ENCODE results near the gene TCF7L2.

Gene TCF7L2

DNA sequence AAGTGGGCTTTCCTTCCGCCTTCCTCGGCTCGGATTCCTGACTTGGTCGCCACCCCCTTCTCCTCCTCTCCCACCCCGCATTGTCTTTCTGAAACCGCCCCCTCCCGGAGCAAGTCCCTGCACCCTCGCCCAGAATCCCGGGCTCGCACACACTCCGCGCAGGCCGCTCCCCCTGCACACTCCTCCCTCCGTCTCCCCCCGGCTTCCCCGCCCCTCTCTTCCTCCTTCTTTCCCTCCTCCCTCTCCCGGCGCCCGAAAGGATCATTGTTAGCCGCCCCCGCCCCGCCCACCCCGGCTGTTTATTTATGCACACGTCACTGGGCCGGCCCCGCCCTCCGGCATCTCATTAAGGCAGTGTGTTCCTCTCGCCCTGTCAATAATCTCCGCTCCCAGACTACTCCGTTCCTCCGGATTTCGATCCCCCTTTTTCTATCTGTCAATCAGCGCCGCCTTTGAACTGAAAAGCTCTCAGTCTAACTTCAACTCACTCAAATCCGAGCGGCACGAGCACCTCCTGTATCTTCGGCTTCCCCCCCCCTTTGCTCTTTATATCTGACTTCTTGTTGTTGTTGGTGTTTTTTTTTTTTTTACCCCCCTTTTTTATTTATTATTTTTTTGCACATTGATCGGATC, at the start of gene TCF7L2:
TSS of gene TCF7L2 (plus strand) at position 373 of the 633 bp plus-strand sequence. CDS start 510 bp downstream, outside the sequence.
- intact Hi-C loops (cut with DNase I), result loop anchor here (2.0 to 10.0 kb wide), 3 partner anchors 109 to 225 kb away; no protein-coding TSS in a partner anchor
- DNase-seq, result peak; percentile 80 to 97 (median 88)

DNA sequence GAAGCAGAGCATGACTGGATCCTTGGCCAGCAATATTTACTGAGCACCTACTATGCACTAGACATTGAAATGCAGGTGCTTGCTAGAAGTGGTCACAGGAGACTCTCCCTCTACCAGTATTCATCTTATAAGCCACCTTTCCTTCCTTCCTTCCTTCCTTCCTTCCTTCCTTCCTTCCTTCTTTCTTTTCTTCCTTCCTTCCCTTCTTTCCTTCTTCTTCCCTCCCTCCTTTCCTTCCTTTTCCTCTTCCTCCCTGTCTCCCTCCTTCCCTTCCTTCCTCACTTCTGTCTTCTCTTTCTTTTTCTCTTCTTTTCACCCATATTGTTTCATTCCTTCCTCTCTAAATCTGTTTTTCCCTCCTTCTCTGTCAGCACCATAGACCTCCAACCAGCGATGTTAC, 47.3 kb upstream of the TCF7L2 start:
- DNase-seq, result no peak
- intact Hi-C loops (cut with DNase I), result no loop called here

DNA sequence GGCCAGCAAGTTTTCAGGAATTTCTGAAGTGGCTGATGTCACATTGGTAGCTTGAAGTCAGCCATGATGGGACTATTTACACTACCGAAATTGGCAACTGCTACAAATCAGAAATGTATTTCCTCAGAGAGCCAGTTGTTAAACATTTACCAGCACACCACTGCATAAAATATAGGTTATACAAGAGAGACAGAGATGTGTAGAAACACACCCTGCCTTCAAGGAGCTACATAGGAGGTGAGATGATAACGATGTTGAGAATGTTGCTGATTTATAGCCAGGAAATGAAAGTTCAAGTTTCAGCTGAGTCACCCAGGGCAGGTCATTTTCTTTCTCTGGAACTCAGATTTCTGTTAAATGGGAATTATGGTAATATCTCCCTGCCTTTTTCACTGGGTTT, 46.0 kb upstream of the TCF7L2 start:
- DNase-seq, result no peak
- intact Hi-C loops (cut with DNase I), result no loop called here

DNA sequence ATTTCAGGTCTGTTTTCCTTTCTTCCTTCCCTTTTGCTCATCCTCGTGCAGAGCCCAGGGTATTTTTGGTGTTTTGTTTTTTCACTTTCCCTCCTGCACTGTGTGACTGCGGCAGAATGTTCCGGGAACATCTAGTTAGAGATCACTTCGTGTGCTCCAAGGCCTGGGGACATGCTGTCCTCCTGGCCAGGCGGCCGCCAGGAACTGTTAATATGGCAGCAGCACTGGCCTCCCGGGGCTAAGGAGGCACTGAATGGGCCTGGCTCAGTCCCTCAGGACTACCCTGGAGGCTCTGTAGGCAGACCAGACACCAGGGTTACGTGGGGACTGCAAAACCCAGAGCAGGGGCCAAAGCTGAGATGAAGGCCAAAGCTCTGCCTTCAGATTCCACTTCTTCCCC, 43.1 kb upstream of the TCF7L2 start:
- DNase-seq, result no peak
- intact Hi-C loops (cut with DNase I), result no loop called here

DNA sequence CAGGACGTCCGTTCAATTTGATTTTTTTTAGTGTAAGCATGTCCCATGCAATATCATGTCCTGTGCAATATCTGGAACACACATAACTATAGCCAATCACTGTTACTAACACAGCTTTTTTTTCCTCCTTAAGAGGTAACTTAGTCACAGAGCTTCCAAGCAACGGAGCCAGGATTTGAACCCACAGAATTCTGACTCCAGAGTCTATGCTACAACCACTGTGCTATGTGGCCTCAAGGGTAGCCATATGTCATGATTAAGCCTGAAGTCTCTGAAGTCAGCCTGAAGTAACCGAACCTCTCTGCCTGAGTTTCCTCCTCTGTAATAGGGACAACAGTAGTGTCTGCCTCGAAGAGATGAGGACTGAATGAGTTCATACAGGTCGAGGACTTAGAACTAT, 42.2 kb upstream of the TCF7L2 start:
- DNase-seq, result no peak
- intact Hi-C loops (cut with DNase I), result no loop called here

DNA sequence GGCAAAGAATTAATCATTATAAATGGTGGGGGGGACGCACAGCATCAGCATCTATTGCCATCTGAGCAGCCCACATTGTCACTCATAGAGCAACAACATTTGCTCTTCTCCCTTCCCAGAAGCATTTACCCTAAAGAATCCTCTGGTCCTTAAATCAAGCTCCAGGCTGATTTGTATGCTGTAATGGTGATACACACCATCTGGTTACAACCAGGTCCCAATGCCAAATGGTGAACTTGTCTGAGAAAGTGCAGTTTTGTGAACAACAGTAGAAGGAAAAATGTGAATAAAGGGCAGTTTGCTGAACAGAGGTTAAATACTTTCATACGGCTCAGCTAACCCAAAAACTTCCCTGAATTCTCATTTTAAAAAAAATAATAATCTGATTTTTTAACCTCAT, 38.8 kb upstream of the TCF7L2 start:
- DNase-seq, result no peak
- intact Hi-C loops (cut with DNase I), result no loop called here

DNA sequence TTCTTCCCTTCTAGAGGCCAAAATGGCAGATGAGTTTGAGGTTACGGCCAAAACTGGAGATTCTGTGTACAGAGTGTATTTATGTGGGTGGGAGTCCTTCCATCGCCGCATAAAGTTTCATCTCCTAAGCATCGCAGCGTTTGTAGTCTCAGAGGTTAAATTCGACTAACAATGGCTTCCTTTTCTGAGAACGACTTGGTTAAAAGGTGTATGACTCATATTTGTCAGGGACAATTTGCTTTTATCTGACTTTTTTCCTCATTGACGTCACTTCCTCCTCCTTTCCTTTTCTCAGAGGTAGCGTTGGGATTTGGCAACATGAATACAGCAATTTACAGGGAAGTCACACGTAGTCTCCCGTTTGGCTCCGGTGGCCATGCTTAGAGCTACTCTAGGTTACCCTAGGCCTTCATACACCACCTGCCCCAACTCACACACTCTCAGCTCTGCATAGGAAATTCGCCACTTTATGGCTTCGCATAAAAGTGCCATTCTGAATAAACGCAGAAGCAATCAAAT, 37.6 kb upstream of the TCF7L2 start:
- intact Hi-C loops (cut with DNase I), result no loop called here
- DNase-seq, result no peak

DNA sequence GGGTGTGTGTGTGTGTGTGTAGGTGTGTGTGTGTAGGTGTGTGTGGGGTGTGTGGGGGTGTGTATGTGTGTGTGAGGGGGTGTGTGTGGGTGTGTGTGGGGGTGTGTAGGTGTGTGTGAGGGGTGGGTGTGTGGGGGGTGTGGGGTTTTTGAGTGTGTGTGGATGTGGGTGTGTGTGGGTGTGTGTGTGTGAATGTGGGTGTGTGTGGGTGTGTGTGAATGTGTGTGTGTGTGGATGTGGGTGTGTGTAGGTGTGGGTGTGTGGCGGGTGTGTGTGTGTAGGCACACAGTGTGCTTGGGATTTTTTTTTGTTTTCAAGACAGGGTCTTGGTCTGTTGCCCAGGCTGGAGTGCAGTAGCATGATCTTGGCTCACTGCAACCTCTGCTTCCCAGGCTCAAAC, 36.8 kb upstream of the TCF7L2 start:
- intact Hi-C loops (cut with DNase I), result no loop called here
- DNase-seq, result no peak

DNA sequence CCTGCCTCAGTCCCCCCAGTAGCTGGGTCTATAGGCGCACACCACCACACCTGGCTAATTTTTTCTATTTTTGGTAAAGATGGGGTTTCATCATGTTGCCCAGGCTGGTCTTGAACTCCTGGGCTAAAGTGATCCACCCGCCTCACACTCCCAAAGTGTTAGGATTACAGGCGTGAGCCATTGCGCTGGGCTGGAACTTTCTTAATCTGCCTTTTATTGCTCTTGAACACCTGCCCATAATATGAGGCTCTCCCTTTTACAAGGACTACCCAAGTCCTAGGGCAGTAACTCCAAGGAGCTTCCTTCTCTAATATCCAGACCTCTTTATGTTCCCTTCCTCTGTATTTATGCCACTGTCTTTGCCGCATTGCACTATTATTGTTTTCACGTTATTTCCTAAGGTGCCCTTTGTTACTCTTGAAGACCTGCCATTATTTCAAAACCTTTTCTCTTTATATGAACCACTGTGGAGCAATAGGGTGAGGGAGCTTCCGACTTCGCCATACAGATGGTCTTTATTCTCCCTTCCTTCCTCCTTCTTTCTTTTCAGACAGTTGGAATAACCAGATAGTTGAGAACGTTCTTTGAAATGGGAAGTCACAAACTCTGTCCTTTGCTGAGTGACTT, 36.3 kb upstream of the TCF7L2 start:
- intact Hi-C loops (cut with DNase I), result no loop called here
- DNase-seq, result no peak

DNA sequence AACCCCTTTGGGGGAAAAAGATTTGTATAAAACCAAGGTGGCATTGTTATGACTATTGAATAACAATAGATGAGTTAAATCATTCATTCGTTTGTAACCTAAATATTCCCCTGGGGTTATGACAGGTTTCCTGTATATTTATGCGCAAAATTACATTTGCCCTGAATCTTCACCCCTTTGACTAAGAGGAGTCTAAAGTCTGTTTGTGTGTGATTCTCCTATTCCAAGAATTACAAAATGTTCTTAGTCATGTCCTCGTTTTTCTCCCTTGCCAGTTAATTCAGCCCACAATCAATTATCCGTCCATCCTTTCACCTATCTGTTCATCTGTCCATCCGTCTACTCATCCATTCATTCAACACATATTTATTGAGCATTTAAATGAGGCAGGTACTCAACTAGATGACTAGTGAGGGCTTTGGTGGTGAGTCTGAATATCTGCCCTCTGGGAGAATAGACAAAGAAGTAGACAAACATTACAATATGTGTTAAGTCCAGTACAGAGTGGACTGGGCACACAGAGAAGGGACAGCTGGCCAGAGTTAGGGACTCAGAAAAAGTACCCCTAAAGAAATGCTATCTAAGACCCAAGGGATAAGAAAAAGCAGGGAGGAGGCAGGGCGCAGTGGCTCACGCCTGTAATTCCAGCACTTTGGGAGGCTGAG, 35.6 kb upstream of the TCF7L2 start:
- intact Hi-C loops (cut with DNase I), result no loop called here
- no peak for DNase-seq

DNA sequence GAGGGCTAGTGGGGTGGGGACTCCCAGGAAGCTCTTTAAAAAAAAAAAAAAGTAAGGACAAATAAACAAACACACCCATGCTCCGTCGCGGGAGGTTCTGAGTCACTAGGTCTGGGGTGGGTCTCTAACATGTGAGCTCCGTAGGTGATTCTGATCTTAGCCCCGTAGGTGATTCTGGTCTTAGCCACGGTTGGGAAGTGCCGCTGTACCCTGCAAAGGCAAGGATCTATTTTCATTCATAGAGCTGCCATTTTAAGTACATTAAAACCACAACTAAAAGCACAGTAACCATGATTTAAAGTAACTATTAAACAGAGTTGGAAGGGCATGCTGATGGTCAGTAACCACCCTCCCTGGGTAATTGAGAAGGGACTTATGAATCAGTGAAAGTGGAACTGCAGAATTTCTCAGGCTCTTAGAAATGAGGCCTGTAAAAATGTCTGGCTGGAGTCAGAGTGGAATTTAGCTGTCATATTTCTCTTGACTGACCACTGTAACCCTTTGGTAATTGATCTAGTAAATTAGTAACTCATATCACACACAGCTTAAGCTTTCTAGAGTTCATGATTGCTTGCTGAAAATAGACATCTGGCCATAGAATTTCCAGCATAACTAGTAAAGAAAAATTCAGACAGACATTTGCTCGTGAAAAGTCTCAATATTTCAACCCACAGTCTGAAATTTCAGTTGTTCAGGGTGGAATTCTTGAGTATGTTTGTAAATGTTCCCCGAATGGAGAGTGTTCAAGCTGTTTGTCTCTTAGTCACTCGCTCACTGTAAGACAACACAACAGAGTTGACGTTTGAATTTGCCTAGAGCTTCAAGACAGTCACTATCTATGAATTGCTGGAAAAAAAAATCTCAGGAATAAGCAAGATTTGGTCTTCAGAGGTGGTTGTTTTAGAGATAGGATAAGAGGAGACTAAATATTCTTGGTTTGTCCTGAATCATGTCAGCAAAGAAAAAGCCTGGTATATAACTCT, 34.2 kb upstream of the TCF7L2 start:
- DNase-seq, result no peak
- intact Hi-C loops (cut with DNase I), result no loop called here

DNA sequence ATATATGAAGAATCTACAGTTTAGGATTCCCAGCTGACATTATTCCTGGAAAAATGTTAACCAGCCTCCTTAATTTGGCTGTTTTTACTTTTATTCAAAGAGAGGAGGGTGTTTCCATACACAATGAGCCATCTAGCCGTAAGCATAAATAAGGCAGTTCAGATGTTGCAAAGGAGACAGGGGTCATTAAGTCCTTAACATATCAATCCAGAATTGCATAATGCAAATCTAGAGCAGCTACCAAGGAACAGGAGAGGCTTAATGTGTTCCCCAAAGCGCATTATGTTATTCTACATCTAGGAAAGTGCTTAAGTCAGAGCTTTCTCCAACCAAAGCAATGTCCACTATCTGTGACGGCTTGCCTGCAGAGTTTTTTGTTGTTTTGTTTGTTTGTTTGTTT, 32.4 kb upstream of the TCF7L2 start:
- intact Hi-C loops (cut with DNase I), result no loop called here
- no peak for DNase-seq

DNA sequence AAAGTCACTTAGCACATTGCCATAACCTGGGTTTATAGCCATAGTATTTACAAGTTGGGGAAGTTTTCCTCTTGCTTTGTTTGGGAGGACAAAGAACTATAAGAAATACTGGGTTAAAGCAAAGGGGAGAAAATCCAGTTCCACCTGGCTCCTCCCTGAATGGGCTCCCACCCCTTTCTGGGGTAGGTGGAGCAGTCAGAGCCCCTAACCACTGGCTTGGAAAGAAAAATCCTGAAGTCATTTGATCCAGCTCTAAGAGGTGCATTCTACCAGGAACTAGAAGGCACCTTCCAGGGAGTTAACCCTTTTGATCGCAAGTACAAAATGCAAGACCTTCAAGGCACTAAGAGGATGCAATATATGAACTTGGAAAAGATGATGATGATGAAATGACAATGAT, 31.3 kb upstream of the TCF7L2 start:
- no peak for DNase-seq

DNA sequence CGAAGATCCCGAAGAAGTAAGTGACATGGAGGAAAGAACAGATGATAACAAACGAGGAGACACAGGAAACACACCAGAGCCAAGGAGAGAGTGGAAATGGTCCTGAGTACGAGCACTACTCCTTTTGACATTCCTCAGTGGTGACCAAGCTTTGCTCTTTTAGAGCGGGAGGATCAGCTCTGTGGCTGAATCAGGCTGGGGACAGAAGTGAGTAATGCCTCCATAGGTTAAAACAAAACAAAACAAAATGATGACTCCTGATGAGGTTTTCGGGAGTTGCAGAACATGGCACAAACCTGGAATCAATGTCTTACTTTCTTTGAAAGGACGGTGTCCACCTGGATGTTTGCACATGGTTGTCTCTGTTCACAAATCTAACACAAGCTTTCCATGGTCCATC, 30.3 kb upstream of the TCF7L2 start:
- no peak for DNase-seq
- intact Hi-C loops (cut with DNase I), result no loop called here

More for the DNA sequence above, 31.3 kb upstream of the TCF7L2 start:
- intact Hi-C loops (cut with DNase I), result no loop called here

DNA sequence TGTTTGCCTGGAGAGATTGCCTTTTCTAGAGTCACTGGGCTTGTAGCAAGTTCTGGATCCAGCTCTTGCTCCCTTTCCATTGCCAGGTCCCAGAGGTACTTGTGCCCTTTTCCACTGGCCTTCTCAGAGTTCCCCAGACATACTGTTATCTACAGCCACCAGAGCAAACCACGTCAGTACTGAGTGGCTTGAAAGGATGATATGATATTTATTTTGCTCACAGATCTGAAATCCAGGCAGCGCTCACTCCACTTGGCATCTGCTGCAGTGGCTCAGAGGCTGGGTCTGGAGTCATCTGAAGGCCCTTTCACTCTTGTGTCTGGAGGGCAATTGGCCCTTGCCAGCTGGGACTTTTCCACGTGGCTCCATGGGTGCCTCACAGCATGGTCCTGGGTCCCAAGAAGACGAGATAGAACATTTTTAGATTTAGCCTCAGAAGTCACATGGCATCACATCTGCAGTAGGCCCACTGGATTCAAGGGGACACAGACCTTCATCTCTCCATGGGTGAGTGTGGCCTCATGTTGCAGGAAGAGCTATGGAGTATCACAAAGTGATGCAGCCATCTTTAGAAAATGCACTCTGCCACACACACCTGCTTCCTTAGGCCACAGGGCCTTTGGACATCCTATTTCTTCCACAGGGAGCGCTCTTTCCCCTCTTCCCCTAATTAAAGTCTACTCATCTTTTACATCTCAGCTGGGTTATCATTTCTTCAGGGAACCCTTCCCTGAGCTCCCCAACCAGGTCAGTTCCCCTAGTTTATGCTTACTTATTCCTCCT, 22.9 kb upstream of the TCF7L2 start:
- DNase-seq, result no peak

DNA sequence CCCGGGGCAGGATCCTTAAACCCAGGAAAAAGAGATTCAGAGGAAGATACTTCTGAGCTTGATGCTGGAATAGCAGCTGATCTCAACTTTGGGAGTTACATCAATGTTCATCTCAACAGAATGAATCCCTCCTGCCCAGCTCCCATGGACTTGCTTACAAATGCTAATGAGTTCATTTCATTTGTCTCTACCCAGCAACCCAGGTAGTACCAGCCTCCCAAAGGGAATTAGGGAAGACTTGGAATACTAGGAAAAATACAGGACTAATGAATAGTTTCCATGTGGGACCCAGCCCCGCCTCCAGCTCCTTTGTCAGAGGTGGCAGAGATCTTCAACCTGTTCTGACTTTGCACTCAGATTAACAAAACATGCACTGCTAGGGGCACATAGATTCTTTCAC, 22.1 kb upstream of the TCF7L2 start:
- no peak for DNase-seq
- intact Hi-C loops (cut with DNase I), result no loop called here

More for the DNA sequence above, 22.9 kb upstream of the TCF7L2 start:
- intact Hi-C loops (cut with DNase I), result no loop called here

DNA sequence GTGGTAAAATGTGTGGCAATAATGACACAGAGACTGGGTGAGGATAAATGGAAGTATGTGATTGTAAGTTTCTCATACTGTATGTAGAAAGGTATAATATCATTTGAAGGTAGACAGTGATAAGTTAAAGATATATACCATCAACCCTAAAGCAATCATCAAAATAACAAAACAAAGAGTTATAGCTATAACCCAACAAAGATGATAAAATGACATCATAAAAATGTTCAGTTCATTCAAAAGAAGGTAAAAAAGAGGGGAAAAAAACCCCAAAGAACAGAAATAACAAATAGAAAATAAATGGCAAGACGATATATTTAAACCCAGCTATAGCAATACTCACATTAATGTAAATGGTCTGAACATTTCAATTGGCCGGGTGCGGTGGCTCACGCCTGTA, 17.4 kb upstream of the TCF7L2 start:
- intact Hi-C loops (cut with DNase I), result no loop called here
- no peak for DNase-seq

DNA sequence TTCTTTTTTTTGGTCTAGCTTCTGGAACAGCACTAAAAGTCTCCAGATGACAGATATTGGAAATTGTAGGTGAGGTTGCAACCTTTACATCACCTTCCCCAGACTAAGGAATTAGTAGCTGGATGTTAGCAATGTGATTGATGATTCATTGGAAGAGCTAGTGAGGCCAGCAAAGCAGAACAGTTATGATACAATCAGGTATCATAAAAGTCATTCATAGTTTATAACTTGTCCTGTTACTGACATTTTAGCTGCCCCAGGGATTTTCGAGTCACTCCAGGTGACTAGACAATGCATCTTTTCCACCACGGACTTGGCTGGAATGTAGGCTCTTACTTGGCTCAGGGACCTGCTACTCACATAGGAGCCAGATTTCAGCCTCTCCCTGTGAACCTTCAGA, 15.9 kb upstream of the TCF7L2 start:
- intact Hi-C loops (cut with DNase I), result no loop called here
- no peak for DNase-seq

DNA sequence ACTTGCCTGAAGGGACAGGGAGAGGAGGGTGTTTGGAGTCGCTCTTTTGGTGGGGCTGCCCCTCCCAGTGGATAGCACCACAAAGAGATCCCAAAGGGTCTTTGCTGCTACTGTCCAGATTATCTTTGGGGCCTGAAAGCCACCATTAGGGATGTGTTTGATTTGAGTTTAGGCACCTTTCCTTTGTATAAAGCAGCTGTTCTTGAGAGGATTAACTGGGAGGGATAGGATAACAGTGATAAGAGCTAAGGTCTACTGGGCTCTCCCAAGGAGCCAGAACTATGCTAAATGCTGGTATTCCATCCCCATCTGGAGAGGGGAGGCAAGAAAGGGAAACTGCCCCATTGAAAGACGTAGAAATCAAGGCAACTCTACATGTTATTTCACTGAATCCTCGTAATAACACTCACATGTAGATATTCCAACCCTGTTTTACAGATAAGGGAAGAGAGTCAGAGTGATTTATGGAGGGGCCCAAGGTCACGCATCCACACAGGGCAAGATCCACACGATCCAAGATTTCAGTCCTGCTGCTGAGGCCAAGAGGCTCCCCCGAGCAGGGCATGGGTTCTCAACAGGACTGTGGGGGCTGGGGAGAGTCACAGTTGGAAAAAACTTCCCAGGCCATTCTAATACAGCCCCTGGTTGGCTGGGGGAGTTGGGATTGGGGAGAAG, 11.1 kb upstream of the TCF7L2 start:
- DNase-seq, result no peak
- intact Hi-C loops (cut with DNase I), result no loop called here

Data from posterior cingulate gyrus (tissue), 11 donors.